Caco-2 (cell line): ENCODE measurements around the gene TMCC1. TPM values are rescaled to one million over a fixed set of nuclear protein-coding genes. Genes with fewer than 3 reads are reported as not detected.

Experiments
- BruUV-seq: library from RNA; stranded (reverse); fragments of 400-500 nt; replicated peaks from 2 replicates; lab custom pipeline; 2021; lab: Mats Ljungman, UMichigan
- CTCF ChIA-PET: fragments of 300-600 bp; sonication (Branson Sonifier 250); formaldehyde crosslinking; loops from one replicate; lab custom pipeline; 2022; ENCODE audit warnings: antibody characterized with exemption; lab: Charles Lee
- POLR2A ChIA-PET: fragments of 300-600 bp; sonication (Branson Sonifier 250); formaldehyde crosslinking; loops from one replicate; lab custom pipeline; 2022; ENCODE audit warnings: antibody characterized with exemption; lab: Charles Lee
- DNase-seq, 2 experiments: peaks; one replicate each; pipeline versions ENCODE4 v3.0.0 to v3.0.0-alpha.2; 2020 to 2022
- H3K27me3 ChIP-seq: replicated peaks from 2 replicates; pipeline ENCODE4 v1.6.0; 2011; ENCODE audit warnings: low read length; ENCODE audit not compliant: control insufficient read depth, insufficient read depth
- H3K36me3 ChIP-seq: 2 replicates; pipeline ENCODE4 v1.5.1; 2011; ENCODE audit warnings: low read length; ENCODE audit not compliant: control insufficient read depth, insufficient read depth
- H3K4me1 ChIP-seq: fragments of 250-450 bp; sonication (Bioruptor Pico); 2 replicates; pipeline ENCODE4 v1.5.1; 2020; ENCODE audit warnings: mild to moderate bottlenecking
- H3K4me3 ChIP-seq: 2 replicates; pipeline ENCODE4 v1.5.1; 2011; ENCODE audit warnings: low read depth, mild to moderate bottlenecking, control low read depth, low read length
- H3K9me3 ChIP-seq: fragments of 250-450 bp; sonication (Bioruptor Pico); 2 replicates; pipeline ENCODE4 v1.5.1; 2020; ENCODE audit warnings: mild to moderate bottlenecking, moderate library complexity
- H3K27ac Mint-ChIP-seq: one replicate; pipeline ENCODE4 v1.8.0; 2022; ENCODE audit warnings: mixed read lengths; ENCODE audit not compliant: unreplicated experiment
- H3K27me3 Mint-ChIP-seq: one replicate; pipeline ENCODE4 v1.8.0; 2022; ENCODE audit warnings: mixed read lengths; ENCODE audit not compliant: insufficient read depth, unreplicated experiment
- H3K36me3 Mint-ChIP-seq: one replicate; pipeline ENCODE4 v1.8.0; 2022; ENCODE audit warnings: mild to moderate bottlenecking, mixed read lengths; ENCODE audit not compliant: insufficient read depth, unreplicated experiment
- H3K4me1 Mint-ChIP-seq: one replicate; pipeline ENCODE4 v1.8.0; 2022; ENCODE audit warnings: low read depth, mixed read lengths; ENCODE audit not compliant: unreplicated experiment
- H3K4me3 Mint-ChIP-seq: one replicate; pipeline ENCODE4 v1.8.0; 2022; ENCODE audit warnings: mild to moderate bottlenecking, moderate library complexity, mixed read lengths; ENCODE audit not compliant: unreplicated experiment
- H3K9me3 Mint-ChIP-seq: one replicate; pipeline ENCODE4 v1.8.0; 2022; ENCODE audit warnings: mixed read lengths; ENCODE audit not compliant: unreplicated experiment
- intact Hi-C: fragments of 100-400 bp; cut with micrococcal nuclease; formaldehyde crosslinking; loops from one replicate; pipeline ENCODE4 v1.10.0; 2022; ENCODE audit not compliant: unreplicated experiment
- total RNA-seq: library from RNA; stranded (reverse); gene quantifications from 2 replicates; pipeline ENCODE4 v1.2.3, GENCODE V29; 2022
- TF ChIP-seq, protein P1 (sequence below), 2 experiments: fragments of 200-600 bp in 1 of 2; IDR thresholded peaks; 1 replicate in 1 of 2; 2 replicates in 1 of 2; pipeline versions ENCODE4 v1.5.1 to v1.8.0; 2011 to 2022; ENCODE audit warnings: antibody characterized with exemption in 1 of 2, control low read depth in 1 of 2, inconsistent platforms in 1 of 2, low read depth in 1 of 2, low read length in 1 of 2, mild to moderate bottlenecking in 1 of 2, moderate library complexity in 1 of 2; ENCODE audit not compliant: insufficient read depth in 1 of 2, severe bottlenecking in 1 of 2, unreplicated experiment in 1 of 2

TMCC1 gene
- total RNA-seq, 1 experiment from 2014 or later = 27.8 TPM

DNA sequence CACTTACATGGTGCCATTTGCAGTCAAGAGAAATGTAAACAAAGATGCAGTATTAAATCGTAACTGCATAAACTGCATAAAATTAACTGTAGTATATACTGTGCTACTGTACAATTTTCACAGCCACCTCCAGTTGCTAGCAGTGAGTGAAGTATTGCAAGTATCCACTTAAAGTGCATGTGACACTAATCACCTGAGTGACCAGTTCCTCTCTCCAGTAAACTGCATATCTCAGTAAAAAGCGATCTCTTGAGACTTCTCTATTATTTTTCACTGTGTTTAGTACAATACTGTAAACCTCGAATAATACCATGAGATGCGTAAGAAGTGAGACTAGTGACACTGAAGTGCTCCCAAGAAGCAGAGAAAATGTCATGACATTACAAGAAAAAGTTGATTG, 175.3 kb downstream of the TMCC1 start:
- DNase-seq = no peak
- Mint-ChIP-seq H3K27me3 (no peaks in the 10 kb centered on the region), H3K9me3 (no peaks in the 10 kb centered on the region), H3K27ac (no peak overlapping the region), H3K36me3 (no peaks in the 10 kb centered on the region), H3K4me1 (no peaks in the 10 kb centered on the region), H3K4me3 (no peak overlapping the region)
- Histone ChIP-seq H3K4me3 (no peak overlapping the region), H3K27me3 (no peaks in the 10 kb centered on the region), H3K36me3 (no peaks in the 10 kb centered on the region), H3K4me1 (peaks cover 10% of the 10 kb centered on the region; the same call in 1 of the 2 replicates), H3K9me3 (no peaks in the 10 kb centered on the region)
- CTCF ChIA-PET = no interaction called here
- intact Hi-C loops = no loop called here
- BruUV-seq = no TSS peak
- TF ChIP-seq, protein P1, sequence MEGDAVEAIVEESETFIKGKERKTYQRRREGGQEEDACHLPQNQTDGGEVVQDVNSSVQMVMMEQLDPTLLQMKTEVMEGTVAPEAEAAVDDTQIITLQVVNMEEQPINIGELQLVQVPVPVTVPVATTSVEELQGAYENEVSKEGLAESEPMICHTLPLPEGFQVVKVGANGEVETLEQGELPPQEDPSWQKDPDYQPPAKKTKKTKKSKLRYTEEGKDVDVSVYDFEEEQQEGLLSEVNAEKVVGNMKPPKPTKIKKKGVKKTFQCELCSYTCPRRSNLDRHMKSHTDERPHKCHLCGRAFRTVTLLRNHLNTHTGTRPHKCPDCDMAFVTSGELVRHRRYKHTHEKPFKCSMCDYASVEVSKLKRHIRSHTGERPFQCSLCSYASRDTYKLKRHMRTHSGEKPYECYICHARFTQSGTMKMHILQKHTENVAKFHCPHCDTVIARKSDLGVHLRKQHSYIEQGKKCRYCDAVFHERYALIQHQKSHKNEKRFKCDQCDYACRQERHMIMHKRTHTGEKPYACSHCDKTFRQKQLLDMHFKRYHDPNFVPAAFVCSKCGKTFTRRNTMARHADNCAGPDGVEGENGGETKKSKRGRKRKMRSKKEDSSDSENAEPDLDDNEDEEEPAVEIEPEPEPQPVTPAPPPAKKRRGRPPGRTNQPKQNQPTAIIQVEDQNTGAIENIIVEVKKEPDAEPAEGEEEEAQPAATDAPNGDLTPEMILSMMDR (IDR thresholded peaks at IDR 0.05; ENCODE audit: insufficient read depth in 1 of 2, low read depth in 1 of 2, low read length in 1 of 2, severe bottlenecking in 1 of 2, unreplicated experiment in 1 of 2) = no peak
- POLR2A ChIA-PET = no interaction called here

DNA sequence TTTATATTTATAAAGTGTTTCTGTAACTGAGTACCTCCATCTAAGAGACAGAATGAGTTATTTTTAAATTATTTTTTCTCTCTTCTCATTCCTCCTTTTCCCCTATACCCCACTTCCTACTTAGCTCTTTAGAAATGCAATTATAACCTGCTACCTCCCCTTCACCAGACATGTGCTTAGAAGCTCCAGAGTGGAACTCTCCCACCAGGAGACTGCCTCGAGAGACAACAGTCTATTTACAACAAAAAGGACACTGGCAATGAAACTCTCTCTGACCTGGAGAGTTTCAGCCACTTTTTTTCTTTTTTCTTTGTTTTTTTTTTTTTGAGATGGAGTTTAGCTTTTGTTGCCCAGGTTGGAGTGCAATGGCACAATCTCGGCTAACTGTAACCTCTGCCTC, 177.7 kb downstream of the TMCC1 start:
- Mint-ChIP-seq H3K4me3 (no peak overlapping the region), H3K9me3 (no peaks in the 10 kb centered on the region), H3K27ac (no peak overlapping the region), H3K27me3 (no peaks in the 10 kb centered on the region), H3K4me1 (no peaks in the 10 kb centered on the region), H3K36me3 (no peaks in the 10 kb centered on the region)
- H3K9me3 ChIP-seq = no peaks in the 10 kb centered on the region
- DNase-seq = no peak
- H3K4me1 ChIP-seq = no peaks in the 10 kb centered on the region
- no peaks in the 10 kb centered on the region for H3K27me3 ChIP-seq
- no TSS peak for BruUV-seq
- ChIA-PET POLR2A (no interaction called here), CTCF (no interaction called here)
- intact Hi-C loops = no loop called here
- TF ChIP-seq, protein P1 (IDR thresholded peaks at IDR 0.05; ENCODE audit: insufficient read depth in 1 of 2, low read depth in 1 of 2, low read length in 1 of 2, severe bottlenecking in 1 of 2, unreplicated experiment in 1 of 2) = no peak
- H3K4me3 ChIP-seq = no peak overlapping the region
- H3K36me3 ChIP-seq = no peaks in the 10 kb centered on the region

GRCh38 chr3:129708328-129708861, 185.1 kb downstream of the TMCC1 start:
- no peaks in the 10 kb centered on the region for H3K36me3 Mint-ChIP-seq
- no peaks in the 10 kb centered on the region for H3K36me3 ChIP-seq
- BruUV-seq = no TSS peak

More at GRCh38 chr3:129708328-129708861, 185.1 kb downstream of the TMCC1 start:
- intact Hi-C loops = no loop called here
- H3K4me1 Mint-ChIP-seq = peaks cover 8% of the 10 kb centered on the region
- no peaks in the 10 kb centered on the region for H3K9me3 Mint-ChIP-seq
- Histone ChIP-seq H3K27me3 (no peaks in the 10 kb centered on the region), H3K4me3 (no peak overlapping the region), H3K9me3 (no peaks in the 10 kb centered on the region), H3K4me1 (no peaks in the 10 kb centered on the region)
- no peaks in the 10 kb centered on the region for H3K27me3 Mint-ChIP-seq
- no peak overlapping the region for H3K4me3 Mint-ChIP-seq
- ChIA-PET CTCF (no interaction called here), POLR2A (no interaction called here)
- H3K27ac Mint-ChIP-seq = no peak overlapping the region
- TF ChIP-seq, protein P1 (IDR thresholded peaks at IDR 0.05; ENCODE audit: insufficient read depth in 1 of 2, low read depth in 1 of 2, low read length in 1 of 2, severe bottlenecking in 1 of 2, unreplicated experiment in 1 of 2) = no peak
- no peak for DNase-seq
